Activated CD4-positive, alpha-beta T cell treated with anti-CD3 and anti-CD28 coated beads, Interleukin-2, Interleukin-4, amounts not matched to agents 100 ng/mL and 50 ng/mL, durations not matched to agents 16 hours and 8 hours (primary cell): ENCODE measurements around the gene TBCC.

Source experiments
- DNase-seq: peaks from one replicate; pipeline ENCODE4 v3.0.0-alpha.2; 2020; ENCODE audit warnings: low spot score

TBCC gene, protein sequence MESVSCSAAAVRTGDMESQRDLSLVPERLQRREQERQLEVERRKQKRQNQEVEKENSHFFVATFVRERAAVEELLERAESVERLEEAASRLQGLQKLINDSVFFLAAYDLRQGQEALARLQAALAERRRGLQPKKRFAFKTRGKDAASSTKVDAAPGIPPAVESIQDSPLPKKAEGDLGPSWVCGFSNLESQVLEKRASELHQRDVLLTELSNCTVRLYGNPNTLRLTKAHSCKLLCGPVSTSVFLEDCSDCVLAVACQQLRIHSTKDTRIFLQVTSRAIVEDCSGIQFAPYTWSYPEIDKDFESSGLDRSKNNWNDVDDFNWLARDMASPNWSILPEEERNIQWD

GRCh38 chr6:42745640-42746462 is at the start of gene TBCC:
TBCC (minus strand) TSS chr6:42746103; CDS start chr6:42746073, 30 bp downstream.
- peak; percentile 98 for DNase-seq

- DNase-seq, result no peak
These were observed 49.7 kb upstream of the TBCC start for GRCh38 chr6:42795651-42796050.

GRCh38 chr6:42791706-42792320 is 45.9 kb upstream of the TBCC start:
- DNase-seq, result no peak

DNA sequence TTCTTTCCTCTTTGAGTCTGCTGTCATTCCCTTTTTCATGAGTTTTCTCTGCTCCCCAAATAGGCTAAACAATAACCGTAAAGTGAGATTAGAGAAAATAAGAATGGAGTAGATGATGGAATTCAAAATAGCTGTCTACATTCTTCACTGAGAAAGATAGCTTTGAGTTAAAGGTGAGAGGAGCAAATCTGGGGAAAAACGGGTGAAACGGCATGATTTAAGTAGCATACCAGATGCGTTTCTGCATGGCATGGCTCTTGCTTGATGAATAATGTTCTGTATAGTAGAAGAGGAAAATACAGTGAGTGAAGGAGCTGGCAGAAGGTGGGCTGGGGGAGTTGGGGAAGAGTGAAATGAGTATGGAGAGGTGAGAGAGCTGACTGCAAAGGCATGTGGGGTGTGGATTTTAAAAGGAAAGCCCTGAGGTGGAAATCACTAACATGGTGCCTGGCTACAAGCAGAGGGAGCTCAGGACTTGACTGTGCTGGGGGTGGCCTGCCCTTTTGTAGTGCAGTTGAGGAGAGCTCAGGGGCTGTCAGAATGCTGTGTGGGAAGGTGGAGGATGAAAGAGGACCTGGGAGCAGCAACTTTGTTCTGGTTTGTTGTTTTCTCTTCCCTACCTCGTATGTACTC is 44.8 kb upstream of the TBCC start:
- DNase-seq, result no peak

DNA sequence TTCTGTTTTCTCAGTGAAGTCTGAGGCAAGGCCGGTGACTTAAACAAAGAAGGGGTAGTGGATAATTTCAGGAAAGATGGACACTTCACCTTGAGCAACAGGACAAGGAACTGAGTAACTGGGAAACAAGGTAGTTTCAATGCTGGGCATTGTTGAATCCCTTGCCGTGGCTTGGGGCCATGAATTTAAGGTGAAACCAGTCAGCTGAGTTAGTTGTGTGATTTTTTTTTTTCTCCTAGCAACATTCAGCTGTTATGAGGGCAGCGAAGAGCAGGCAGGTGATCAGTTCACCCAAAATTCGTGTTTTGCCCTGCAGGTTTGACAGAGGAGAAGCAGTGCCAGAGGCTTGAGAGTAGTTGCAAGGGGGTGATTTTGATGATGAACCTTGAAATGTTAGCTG is 42.8 kb upstream of the TBCC start:
- no peak for DNase-seq

DNA sequence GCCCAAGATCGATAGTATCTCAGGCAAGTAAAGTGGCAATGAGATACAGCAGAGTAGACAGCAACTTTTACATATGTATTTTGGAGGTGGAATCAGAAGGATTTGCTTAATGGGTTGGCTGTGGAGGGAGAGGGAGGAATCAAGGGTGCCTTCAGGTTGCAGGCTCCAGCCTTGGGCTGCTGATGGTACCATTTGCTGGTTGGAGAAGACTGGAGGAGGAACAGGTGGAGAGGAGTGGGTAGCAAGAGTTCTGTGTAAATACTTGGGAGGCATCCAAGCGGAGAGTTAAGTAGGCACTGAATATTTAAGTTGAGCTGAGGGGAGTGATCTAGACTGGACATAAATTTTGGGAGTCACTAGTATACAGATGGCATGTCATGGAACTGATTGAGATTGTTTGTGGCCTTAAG is 41.2 kb upstream of the TBCC start:
- DNase-seq, result no peak

DNA sequence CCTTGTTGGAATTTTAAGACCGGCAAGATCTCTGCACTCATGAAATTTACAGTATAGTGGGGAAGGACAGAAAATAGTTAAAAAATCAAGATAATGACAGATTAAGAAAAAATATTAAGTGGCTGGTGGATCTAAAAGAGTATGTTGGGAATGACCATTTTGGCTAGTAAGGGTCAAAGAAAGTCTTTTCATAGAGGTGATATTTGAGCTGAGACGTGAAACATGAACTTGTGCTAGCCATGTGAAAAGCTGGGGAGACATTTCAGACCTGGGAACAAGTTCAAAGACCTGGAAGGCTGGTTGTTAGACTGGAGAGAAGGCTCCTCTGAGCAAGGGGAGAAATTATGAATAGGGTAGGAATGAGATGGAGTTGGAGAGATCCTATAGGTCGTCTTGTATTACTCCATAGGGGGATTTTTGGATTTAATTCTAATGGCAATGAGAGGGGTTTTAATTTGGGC is 40.7 kb upstream of the TBCC start:
- no peak for DNase-seq

DNA sequence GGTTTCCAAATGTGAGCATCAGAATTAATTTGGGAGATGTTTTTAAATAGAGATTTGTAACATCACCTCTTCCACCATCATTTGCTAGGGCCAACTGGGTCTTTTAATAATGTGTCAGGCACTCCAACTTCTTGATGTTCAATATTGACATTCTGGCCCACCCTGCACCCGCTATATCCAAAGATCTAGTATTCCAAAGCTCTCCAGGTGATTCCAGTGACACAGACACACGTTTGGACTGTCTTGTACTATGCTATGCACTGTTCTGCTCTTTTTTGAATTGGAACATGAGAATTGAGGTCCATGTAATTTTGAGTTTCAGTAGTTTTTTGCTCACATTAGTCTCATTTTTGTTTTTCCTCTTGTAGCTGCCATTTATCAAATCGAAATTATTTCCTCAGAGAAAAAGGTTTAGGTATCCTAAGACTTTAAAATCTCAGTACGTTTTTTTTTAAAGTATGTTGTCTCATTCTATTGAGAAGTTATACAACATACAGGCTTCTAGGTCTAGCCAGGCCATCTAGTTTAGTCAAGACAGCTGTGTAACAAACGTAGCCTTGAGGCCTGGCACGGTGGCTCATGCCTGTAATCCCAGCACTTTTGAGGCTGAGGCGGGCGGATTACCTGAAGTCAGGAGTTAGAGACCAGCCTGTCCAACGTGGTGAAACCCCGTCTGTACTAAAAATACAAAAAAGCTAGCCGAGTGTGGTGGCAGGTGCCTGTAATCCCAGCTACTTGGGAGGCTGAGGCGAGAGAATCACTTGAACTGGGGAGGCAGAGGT is 39.0 kb upstream of the TBCC start:
- no peak for DNase-seq

DNA sequence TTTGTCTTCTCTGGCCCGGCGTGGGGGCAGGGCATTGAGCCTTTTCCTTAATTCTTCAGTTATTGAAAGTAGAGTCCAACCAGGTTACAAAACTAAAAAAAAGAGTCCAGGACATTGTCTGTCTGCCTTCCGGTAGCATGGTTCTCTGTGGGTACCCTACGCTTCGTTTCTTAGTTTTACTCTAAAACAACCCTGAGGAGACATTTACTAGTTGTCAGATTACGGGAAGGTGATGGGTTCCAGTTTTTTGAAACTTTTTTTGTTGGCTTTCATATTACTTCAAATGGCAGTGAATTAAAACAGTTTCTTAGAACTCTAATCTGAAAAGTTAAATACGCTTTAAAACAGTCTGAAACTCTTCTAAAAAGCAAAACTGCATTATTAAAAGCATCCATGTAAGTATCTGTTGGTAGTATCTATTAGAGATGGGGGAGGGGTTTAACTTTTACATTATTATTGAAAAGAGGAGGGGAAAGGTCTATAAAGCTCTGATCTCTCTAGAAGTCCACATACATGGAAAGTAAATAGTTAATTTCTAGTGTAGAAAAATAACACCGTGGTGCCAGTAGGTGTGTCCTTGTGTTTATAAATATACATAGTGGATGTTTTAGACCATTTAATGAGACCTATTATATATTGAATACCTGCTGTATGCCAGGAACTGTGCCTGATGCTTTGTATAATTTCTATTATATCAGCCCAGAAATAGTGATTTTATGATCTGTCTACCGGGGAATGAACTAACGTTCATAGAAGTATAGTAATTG is 38.2 kb upstream of the TBCC start:
- no peak for DNase-seq

DNA sequence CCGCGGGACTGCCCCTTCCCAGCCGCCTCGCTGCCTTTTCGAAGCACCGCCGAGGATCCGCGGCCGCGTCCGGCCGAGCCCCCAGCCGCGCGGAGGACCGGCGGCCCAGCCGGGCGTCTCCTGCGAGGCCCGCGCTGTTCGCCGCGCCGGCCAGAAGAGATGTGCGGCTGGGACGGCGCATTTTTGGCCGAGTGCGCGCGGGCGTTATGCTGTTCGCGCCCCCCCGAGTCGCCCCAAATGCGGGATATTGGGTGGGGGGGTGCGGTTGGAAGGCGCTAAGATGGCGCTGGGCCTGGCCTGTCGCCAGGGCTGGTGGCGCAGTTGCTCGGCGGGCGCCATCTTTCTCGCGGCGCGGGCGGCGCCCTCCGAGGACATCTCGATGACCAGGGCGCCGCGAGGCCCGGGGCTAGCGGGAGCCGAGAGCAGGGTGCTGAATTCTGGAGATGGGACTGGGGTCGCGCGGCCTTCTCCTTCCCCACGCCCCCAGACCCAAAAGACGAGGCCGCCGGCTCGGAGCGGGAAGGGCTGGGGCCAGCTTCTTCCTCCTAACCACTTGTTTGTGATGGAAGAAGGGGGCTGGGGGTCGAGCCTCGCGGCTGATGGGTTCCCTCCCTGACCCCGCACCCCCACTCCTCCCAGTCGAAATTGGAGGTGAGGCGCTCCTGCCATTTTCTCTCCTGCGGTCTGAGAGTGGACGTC is 37.4 kb upstream of the TBCC start:
- DNase-seq, result peak; percentile 61

- peak; percentile 69 for DNase-seq
These were observed 36.8 kb upstream of the TBCC start for GRCh38 chr6:42782689-42783176.

DNA sequence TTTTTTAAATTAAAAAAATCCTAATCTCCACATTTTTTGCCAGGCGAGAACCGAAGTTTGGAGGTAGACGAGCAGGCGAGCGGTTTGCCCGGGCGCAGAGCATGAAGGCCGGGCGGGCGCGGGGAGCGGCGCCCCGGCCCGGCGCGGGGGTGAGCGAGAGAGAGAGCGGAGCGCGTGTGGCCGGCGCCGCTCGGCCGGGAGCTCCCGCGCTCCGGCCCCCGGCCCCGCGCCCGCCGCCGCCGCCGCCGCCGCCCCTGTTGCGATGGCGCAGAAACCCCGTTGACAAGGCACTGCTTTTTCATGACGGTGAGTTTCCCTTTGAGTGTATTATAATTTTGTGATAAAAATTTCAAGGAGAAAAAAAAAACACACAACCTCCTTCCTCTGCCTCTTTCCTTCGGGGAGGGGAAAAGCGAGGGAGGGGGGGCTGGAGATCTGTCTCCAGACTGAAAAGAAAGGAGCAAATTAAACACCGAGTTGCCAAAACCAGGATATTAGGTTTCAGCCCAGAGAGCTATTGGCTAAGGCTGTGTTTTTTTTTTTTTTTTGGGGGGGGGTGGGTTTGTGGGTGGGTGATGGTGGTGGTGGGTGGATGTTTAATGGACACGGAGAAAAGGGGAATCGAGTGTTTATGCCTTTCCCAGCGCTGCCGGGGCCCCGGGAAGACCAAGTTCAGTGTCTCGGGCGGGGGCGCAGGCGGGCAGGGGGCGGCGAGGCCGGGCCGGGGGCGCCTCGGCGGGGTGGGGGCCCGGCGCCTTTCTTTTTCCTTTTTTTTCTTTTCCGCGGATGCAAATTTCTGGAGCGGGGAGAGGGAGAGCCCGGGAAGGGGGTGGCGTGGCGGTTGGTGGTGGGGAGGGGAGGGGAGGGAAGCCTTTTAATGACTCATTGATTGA is 36.1 kb upstream of the TBCC start, which contains the start of gene BICRAL:
Gene BICRAL (plus strand): TSS at position 257 of the 893 bp plus-strand sequence. CDS start 39,971 bp downstream, outside the sequence.
- DNase-seq, result peak; percentile 67

DNA sequence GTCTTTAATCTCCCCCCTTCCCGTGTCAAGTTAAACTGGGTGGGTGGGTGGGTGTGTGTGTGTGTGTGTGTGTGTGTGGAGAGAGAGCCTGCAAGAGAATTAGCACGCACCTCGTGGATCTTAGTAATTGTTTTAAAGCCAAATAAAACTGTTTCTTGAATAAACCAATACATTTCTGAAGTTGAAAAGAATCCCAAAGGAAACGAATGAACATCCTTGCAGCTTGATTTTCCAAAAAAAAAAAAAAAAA is 35.6 kb upstream of the TBCC start:
- no peak for DNase-seq

DNA sequence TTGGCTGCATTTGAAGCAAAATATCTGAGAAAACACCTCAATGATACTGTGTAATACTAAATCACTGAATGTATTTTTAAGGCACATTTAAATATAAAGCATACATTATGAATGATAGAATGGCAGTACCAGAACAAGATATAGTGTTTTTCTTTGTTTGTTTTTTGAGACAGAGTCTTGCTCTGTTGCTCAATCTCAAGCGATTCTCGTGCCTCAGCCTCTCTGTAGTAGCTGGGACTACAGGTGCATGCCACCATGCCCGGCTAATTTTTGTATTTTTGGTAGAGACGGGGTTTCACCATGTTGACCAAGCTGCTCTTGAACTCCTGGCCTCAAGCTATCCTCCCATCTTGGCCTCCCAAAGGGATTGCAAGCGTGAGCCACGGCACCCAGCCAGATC is 33.6 kb upstream of the TBCC start:
- DNase-seq, result no peak

DNA sequence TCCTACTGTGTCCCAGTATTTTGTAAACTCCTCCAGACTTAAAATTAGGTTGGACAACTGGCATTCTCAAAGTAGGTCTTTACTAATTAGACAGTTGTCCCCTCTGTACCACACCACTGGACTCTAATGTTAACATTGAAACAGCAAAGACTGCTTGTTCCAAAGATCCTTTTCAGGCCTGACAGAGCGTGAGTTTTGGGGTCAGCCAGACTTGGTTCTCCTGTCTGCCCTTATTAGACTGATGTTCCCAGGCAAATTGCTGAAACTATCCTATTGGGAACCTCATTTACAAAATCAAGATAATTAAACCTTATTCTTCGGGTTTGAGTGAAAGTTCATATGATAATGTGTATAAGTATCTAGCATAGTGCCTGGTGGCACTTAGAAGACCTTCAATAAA is 32.2 kb upstream of the TBCC start:
- DNase-seq, result no peak

DNA sequence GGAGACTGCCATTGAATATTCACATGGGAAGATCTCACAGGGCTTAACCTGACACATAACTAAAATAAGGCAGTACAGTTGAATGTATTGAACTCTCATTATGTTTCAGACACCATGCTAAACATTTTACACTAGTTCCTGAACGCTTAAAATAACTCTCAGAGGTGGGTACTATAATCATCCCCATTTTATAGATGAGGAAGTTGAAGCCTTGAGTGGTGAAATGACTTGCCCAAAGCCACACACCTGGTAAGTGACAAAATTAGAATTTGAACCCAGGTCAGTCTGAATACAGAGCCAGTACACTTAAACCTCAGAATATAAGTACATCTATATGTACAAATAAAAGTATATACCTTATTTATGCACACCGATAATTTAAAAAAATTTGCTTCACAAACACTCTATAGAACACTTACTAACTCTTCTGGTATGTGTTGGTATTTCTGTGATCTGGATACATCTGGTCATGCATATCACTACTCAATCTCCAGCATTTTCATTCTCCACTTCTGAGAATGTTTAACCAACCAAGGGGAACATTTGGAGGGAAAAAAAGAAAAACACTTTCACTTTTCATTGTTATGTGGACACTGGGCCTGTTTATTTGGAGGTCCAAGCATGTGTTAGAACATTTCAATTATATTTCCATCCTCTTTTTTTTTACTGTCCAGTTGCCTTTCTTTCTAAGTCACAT is 31.4 kb upstream of the TBCC start:
- peak; percentile 33 for DNase-seq

GRCh38 chr6:42774821-42775487 is 29.1 kb upstream of the TBCC start:
- peak; percentile 63 for DNase-seq

- peak; percentile 39 for DNase-seq
These were observed 28.3 kb upstream of the TBCC start for GRCh38 chr6:42774201-42774600.
